Measurements from ENCODE around the gene CRNN.

CRNN gene

GRCh38 chr1:152413909-152414308, at the start of gene CRNN:
TSS of gene CRNN (minus strand) at chr1:152414263. CDS start at chr1:152412233, 2,030 bp downstream.
- DNase-seq, result no peak

GRCh38 chr1:152462636-152463035, 48.6 kb upstream of the CRNN start:
- DNase-seq, result no peak

- DNase-seq, result peak; percentile 49 to 76
These were observed 47.5 kb upstream of the CRNN start for GRCh38 chr1:152461544-152461943.

GRCh38 chr1:152460529-152460899, 46.5 kb upstream of the CRNN start:
- DNase-seq, result no peak

GRCh38 chr1:152459596-152460528, 45.8 kb upstream of the CRNN start:
- peak; percentile 39 to 72 for DNase-seq

- DNase-seq, result peak; percentile 38 to 87
These were observed 44.5 kb upstream of the CRNN start for GRCh38 chr1:152458384-152459185.

- DNase-seq, result no peak
These were observed 43.5 kb upstream of the CRNN start for GRCh38 chr1:152457561-152457960.

GRCh38 chr1:152457071-152457470, 43.0 kb upstream of the CRNN start:
- DNase-seq, result no peak

- DNase-seq, result no peak
These were observed 37.2 kb upstream of the CRNN start for GRCh38 chr1:152451254-152451653.

- DNase-seq, result no peak
These were observed 35.6 kb upstream of the CRNN start for GRCh38 chr1:152449661-152450060.

GRCh38 chr1:152448496-152448895, 34.4 kb upstream of the CRNN start:
- no peak for DNase-seq

- no peak for DNase-seq
These were observed 34.0 kb upstream of the CRNN start for GRCh38 chr1:152448095-152448494.

GRCh38 chr1:152447484-152447883, 33.4 kb upstream of the CRNN start:
- no peak for DNase-seq

GRCh38 chr1:152444045-152444444, 30.0 kb upstream of the CRNN start:
- no peak for DNase-seq

GRCh38 chr1:152442765-152443164, 28.7 kb upstream of the CRNN start:
- peak in 1 of 2 experiments; percentile 32 for DNase-seq

- no peak for DNase-seq
These were observed 28.2 kb upstream of the CRNN start for GRCh38 chr1:152442301-152442700.

GRCh38 chr1:152441756-152442155, 27.7 kb upstream of the CRNN start:
- DNase-seq, result no peak

- peak; percentile 51 to 83 for DNase-seq
These were observed 26.8 kb upstream of the CRNN start for GRCh38 chr1:152440635-152441471.

GRCh38 chr1:152436593-152437496, 22.8 kb upstream of the CRNN start:
- no peak for DNase-seq

- no peak for DNase-seq
These were observed 13.4 kb upstream of the CRNN start for GRCh38 chr1:152427458-152427857.

- DNase-seq, result no peak
These were observed 12.7 kb upstream of the CRNN start for GRCh38 chr1:152426731-152427130.

- DNase-seq, result no peak
These were observed 5.9 kb upstream of the CRNN start for GRCh38 chr1:152419917-152420316.
